Colon (tissue), 2 donors: Measurements from ENCODE around the gene NTRK1.

Experiments used
- FAIRE-seq: peaks from 2 replicates; lab custom pipeline; 2012; peaks lifted over from hg19 to GRCh38; lab: Jason Lieb, UNC
- donor health status: control.
- donor health status: control.

NTRK1 gene

DNA sequence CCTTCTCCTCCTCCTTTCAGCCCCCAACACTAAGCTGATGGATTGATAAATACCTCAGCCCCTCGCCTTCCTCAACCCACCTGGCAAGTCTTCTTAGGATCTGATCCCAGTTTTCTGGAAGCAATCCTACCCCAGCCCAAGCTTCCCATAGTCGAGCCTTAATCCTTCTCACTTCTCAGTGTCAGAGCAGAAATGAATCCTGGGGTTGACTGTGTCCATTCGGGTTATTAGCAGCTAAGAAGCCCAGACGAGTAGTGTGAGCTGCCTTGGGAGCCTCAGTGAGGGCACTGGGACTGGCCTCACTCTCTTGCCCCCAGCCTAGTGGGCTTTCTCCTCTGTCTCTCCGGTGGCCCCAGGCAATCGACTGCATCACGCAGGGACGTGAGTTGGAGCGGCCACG is 20.4 kb downstream of the NTRK1 start:
- no peak for FAIRE-seq

DNA sequence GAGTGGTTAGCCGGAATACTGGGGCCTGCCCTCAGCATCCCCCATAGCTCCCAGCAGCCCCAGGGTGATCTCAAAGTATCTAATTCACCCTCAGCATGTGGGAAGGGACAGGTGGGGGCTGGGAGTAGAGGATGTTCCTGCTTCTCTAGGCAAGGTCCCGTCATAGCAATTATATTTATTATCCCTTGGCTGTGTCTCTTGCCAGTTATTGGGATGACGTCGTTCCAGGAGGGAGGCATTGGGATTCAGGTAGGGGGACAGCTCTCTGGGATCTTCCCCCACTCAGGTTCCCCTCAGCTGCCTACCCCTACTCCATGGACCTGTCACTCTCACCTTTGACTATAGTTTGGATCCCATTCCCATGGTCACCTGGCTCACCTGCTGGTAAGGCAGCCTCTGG is 21.0 kb downstream of the NTRK1 start:
- no peak for FAIRE-seq

DNA sequence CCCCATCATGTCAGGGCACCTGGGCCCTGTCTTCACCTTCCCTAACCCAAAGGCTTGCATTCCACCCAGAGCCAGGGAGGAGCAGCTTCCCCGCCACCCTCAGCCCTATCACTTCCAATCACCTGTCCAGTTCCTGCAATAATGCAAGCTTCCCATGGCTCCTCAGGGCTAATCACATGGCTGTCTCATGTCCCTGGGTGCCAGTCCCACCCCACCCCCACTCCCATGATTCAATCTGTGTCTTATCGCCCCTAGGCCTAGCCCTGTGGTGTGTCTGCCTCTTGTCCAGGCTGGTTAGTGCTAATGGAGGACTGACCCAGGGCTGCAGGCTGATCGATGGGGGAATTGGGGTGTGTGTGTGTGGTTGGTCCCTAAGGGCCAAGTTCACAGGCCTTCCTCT is 21.9 kb downstream of the NTRK1 start:
- FAIRE-seq, result no peak

DNA sequence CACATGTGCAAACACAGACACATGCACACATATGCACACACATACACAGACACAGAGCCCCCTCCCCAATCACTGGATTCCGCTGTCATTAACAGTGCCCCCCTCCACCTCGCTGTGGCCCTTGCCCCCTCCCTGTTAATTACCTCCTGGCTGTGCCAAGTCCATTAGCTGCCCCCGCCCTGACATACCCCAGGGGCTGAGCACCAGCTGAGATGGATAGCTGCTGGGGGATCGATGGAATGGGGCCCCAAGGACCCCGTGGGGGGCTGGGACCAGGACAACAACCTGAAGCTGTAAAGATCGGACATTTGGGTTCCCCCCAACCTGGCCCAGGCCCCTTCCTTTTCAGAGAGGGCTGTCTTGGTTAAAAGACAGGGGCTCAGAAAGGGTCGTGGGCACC is 23.3 kb downstream of the NTRK1 start:
- FAIRE-seq, result no peak

DNA sequence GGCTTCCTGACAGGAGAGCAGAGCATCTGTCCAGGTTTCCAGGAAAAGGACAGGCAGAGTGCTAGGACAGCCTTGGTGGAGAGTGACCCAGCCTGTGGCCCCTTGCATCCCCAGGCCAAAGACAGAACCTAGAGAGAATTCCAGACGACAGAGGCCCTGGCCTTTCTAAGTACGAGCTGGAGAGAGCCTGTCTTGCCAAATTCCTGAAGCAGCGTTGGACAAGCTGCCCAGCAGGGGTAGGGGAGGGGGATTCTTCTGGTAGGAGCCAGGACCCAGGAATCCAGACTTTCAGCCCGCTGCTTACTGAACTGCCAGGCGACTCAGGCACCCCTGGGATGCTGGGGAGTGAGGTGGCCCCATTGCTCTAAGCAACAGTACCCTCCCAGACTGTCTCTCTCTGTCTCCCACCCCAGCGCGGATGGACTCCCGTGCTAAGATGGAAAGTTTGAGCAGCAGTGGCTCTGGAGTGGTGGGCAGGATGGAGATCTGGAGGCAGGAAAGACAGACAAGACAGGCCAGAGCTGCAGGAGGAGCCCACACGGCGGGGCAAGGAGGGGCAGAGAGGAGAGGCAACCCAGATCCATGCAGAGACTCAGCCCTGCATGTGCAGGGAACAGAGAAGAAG is 24.0 kb downstream of the NTRK1 start:
- no peak for FAIRE-seq

DNA sequence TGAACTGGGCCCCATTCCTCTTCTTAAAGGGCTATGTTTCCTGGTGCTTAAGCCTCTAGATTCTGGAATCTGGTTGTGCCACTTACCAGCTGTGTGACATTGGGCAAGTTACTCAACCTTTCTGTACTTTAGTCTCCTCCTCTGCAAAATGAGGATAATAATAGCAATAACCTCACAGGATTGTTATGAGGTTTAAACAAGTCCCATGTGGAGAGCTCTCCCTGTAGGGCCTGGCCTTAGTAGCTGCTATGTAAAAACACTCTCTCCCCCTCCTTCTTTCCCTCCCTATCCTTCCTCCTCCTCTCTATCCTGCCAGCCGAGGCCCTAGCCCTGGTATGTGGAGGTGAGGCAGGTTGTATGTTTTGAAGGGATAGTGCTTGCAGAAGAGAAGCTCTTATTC is 24.6 kb downstream of the NTRK1 start:
- no peak for FAIRE-seq

DNA sequence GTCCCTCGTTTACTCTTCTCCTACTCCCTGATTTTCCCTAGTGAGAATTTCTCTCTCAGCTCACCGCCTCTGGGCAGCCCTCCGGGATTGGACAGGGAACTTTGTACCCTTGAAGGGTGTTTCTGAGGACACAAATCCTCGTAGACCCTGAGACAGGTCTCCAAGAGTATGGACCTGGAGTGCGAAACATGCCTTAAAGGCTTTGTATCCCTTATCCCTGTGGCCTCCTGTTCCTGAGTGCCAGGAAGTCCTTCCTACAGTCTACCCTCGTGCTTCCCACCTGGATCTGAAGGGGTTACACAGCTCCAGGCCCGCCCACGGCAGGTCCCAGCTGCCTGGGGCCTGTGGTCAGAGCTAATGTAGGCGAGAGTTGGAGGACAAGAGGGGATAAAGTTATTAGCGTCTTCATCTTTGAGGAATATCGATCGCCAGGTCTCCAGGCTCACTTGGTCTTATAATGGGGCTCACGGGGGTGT is 25.3 kb downstream of the NTRK1 start:
- no peak for FAIRE-seq

DNA sequence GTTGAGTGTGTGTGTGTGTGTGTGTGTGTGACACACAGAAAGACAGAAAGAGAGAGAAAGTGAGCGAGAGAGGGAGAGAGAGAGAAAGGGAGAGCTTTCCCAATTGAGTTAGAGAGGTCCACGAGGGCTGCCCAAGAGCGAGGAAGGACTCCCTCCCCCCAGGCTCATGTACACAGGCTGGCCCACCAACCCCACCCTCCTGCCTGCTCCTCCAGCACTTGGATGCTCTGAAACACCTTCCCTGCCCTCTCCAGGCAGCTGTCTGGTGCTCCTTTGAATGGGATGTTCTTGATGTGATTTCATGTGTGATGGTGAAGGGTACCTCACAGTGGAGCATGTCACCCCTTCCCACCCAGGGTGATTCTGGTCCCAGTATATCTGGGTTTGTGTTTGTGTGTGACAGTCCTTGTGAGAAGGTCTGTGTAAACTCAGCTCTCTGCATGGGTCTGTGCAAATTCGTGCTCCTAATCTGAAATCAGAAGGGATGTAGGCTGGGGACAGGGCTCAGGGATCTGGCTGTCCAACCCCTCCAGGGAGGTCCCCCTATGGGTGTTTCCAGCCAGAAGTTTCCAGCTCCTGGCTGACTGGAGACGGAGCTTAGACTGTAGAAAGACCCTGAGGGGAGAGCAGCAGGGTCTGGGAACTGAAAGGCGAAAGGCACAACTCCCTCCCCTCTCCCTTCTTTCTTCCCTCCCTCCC is 26.1 kb downstream of the NTRK1 start:
- FAIRE-seq, result no peak

DNA sequence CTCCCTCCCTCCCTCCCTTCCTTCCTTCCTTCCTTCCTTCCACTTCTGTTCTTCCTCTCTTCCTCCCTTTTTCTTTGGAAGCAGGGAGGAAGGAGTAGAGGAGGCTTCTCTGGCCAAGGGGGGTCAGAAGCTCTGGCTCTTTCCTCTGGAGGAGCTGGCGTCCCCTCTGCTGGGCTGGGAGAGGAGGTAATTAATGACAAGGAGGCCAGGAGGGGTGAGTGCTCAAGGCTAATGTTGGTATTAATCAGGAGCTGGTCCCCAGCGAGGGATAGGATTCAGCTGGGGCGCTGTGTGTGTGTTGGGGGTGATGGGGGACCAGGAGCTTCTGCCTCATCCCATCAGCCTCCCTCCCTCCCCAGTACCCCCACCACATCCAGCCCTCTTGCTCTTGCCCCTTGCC is 26.7 kb downstream of the NTRK1 start:
- FAIRE-seq, result no peak

DNA sequence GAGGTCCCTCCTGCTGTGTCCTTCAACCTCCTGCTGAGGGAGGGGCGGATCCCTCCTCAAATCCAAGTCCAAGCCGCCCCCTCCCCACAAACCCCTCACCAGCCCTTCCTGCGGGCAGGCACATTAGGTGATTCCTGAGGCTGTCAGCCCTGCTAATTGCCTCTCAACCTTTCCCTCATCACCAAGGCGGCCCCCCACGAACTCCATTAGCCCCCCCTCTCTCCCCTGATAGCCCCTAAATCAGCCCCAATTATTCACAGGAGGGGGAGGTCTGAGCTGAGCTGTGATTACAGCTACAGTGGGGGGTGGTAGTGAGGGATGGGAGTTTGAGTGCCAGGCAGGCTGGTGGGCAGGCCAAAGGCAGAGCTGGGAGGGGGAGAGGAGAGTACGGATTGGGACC is 27.1 kb downstream of the NTRK1 start:
- no peak for FAIRE-seq

DNA sequence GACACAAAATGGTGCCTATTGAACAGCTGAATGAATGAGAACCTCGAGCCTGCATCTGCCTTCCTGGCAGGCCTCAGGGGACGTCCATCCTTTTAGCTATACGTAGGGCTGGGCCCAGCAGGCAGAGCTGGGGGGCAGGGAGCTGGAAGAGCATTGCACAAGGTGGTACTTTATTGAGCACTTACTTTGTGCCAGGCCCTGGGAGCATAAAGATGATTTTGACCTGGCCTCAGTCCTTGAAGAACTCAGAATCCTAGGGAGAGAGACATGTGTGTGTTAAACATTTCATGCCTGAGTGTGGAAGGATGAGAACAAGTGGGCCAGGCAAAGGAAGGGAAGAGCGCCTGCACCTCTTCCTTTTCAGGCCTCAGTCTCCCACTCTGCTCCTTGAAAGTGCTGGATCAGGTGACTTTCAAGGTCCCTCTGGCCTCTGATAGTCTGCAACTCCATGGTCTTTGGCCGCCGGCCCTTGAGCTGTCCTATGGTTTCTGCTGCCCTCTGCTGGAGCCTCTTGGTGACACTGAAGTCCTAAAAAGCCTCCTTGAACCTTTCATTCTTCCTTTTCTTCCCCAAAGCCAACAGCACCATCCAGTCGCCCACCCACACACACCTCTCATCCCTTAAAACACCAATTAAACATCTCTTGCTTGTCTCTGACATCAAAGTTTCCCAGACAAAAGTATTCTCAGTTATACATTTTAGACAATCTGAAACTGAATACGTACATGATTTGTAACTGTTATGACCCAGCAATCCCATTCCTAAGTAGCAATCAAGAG is 29.3 kb downstream of the NTRK1 start:
- FAIRE-seq, result no peak

DNA sequence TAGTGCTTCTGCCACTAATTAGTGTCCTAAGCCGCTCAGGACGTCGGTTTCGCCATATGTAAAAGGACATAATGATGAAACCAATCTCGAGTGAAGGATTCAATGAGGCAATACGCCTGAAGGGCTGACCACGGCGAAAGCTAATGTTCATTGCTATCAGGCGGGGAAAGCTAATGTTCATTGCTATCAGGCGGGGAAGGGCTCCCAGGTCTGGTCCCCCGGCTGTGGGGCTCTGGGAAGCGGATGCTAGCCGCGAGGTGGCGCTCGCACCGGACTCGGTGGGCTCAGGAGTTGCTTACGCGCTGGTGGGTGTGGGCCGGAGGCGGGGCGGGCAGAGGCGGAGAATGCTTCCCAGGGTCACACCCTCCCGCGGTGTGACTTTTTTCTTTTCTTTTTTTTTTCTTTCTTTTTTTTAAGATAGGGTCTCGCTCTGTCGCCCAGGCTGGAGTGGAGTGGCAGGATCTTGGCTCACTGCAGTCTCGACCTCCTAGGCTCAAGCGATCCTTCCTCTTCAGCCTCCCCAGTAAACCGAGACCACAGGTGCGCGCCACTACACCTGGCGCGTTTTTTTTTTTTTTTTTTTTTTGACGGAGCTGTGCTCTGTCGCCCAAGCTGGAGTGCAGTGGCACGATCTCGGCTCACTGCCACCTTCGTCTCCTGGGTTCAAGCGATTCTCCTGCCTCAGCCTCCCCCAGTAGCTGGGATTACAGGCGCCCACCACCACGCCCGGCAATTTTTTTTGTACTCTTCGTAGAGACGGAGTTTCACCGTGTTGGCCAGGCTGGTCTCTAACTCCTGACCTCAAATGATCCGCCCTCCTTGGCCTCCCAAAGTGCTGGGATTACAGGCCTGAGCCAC is 31.8 kb downstream of the NTRK1 start:
- FAIRE-seq, result no peak

DNA sequence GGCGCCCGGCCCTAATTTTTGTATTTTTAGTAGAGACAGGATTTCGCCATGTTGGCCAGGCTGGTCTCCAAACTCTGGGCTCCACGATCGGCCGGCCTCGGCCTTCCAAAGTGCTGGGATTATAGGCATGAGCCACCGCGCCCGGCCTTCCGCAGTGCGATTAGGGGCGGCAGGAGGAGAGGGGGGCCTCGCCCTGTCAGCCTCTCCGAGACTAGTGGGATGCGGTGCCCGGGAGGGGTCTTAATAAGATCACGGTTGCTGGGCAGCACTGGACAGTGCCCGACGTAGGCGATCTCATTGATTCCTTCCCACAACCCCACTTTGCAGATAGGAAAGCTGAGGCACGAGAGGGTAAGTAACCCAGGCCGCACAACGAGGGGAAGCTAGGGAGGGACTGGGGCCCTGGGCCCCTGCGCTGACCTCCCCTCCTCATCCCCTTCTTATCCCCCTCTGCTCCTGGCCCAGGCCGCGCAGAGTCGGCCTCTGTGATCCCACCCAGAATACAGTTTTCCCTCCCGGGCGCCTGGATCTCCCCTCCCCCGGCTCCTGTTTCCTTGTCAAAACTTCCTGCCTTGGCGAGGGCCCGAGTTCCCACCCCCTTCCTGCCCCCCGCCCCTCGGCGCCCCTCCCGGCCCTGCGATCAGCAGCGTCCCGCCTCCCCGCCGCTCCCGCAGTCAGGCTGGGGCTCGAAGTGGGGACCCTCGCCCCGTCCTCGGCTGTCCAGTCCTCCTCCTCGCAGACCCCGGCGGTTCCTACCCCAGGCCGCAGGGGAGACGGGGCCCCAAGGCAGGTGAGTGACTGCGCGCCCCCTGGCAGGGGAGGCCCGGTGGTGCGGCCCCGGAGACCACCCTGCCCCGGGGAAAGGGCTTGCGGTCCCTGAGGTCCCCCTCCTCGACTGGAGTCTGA is 32.6 kb downstream of the NTRK1 start, which contains the start of gene PEAR1:
Gene PEAR1 (plus strand): TSS at position 671 of the 906 bp plus-strand sequence. CDS start 10,209 bp downstream, outside the sequence.
- no peak for FAIRE-seq

DNA sequence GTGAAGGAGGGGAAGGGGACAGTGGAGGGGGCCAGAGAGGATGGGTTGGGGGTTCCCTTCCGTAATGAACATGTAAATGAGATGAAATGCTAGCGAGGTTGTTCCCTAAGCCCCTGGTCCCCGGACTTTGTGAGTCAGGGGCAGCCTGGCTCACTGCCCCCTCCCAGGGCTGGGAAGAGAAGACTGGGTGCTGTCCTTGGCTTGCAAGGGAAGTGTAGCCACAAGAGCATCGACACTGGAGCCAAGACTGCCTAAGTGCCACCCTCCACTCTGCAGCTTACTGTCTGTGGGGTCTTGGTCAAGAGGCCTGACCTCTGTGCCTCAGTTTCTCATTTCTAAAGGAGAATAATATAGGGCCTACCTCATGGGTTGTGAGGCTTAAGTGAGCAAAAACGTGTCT is 33.3 kb downstream of the NTRK1 start:
- FAIRE-seq, result no peak

DNA sequence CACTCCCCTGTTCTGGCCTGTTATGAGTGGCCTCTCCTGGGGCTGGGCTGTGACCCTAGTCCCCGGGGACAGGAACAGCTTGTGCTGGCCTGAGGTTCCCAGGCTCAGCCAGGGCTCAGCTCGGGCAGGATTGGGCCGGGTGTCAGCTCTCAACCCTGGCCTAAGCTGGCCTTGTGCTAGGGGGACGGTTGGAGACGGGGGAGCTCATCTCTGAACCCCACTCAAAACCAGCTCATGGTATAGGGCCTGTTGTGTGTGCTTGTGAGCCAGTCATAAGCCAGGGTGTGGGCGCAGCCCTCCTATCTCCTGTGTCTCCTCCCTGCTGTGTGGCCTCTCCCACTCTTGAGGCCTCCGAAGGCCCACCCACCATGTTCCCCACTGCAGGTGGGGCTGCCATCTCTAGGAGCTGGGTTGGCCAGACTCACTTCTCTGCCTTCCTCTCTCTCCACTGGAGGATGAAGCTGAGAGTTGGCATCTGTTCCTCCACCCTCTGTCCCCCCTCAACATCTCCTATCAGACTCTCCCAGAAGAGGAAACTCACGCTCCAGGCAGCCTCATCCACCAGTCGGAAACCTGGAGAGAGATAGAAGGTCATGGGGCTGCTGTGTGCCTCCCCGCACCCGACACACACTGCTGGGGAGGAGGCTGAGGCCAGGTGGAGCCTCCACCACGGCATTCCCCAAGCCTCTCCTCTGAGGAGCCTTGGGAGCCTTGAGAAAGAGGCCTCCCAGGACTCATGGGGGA is 34.2 kb downstream of the NTRK1 start:
- no peak for FAIRE-seq

DNA sequence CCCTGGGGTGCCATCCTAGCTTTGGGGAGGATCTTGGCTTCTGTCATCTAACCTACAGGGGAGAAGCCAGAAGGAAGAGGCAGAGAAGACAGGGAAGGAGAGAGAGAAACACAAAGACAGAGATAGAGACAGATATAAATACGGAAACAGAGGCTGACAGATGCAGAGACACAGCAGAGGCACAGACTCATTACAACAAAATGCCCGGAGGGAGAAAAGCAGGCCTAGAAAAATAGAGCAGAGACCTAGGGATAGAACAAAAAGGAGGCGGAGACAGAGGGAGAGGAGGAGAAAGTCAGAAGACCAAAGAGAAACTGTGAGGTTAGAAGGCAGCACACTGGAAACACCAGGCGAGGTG is 34.8 kb downstream of the NTRK1 start:
- FAIRE-seq, result no peak

DNA sequence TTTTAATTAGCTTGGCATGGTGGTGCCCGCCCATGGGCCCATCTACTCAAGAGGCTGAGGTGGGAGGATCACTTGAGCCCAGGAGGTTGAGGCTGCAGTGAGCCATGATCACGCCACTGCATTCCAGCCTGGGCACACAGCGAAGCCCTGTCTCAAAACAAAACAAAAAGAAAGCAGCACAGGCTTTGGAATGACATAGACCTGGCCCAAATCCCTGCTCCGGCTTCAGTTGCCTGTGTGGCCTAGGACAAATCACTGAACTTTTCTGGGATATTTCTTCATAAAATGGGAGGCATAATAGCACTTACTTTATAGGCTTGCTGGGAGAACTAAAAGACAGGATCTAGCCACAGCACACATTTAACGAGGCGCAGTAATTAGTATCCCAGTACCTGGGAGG is 35.3 kb downstream of the NTRK1 start:
- FAIRE-seq, result no peak

DNA sequence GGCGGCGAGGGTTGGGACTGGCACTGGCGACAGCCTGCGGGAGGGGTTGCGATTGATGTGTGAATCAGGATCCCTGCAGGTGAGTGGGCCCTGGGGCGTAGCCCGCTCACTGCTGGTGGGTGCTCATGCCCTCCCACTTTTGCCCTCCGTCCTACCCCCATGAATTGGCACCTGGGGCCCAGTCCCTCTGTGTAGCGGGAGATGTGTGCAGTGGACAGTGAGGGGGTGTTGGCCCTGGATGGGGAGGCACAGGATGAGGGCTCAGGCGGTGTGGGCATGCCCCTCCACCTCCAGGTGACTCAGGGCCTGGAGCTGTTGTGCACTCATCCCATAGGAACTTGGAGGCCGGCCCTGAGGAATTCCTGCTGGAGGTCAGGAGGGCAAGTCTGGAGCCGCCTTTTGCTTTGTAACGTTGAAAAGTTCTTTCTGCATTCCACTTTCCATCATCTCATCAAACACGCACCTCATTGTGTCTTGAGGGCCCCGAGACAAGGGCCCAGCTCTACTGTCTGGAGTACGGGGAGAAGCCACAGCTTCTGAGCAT is 35.9 kb downstream of the NTRK1 start:
- FAIRE-seq, result no peak

DNA sequence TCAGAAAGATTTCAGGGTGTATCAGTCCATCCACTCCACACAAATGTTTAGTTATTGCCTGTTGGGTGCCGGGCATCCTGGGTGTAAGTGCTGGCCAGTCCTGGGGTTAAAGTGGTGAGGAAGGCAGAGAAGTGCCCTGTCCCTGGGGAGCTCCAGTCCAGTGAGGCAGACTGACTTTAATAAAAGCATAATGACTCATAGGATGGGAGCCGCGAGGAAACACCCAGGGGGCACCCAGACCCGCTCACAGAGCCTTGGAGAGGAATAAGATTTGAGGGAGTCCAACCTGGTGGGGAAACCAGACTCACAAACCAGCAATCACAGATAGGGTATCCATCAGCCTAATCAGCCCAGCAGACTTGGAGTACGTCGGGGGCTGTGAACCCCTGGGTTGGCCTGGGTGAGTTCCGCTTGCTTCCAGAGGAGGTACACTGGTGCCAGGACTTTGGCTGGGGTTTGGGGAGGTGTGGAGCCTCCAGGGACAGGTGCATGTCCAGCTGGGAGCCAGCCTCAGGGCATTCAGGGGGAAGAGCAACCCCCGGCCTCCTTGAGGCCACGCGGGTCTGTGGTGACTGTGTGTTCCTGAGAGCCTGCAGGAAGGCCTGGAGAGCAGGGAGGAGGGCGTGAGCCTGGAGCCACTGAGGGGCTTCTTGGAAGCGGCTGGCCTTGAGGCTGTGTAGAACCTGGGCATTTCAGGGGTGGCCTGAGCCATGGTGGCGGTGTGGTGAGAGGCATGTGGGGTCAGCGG is 36.6 kb downstream of the NTRK1 start:
- FAIRE-seq, result no peak
